Neural crest cell (in vitro differentiated cells): ENCODE measurements around the gene TSHZ1. TPM values are rescaled to one million over a fixed set of nuclear protein-coding genes. Genes with fewer than 3 reads are reported as not detected.

Source experiments
- DNase-seq: peaks from one replicate; pipeline ENCODE4 v3.0.0; 2021; ENCODE audit warnings: low read depth, mixed read lengths, low spot score
- H3K27ac Mint-ChIP-seq: one replicate; pipeline ENCODE4 v1.8.0; 2021; ENCODE audit warnings: mild to moderate bottlenecking, mixed read lengths; ENCODE audit not compliant: unreplicated experiment
- H3K27me3 Mint-ChIP-seq: 2 replicates; pipeline ENCODE4 v1.8.0; 2021; ENCODE audit warnings: low read depth, mild to moderate bottlenecking, mixed read lengths
- H3K36me3 Mint-ChIP-seq: 2 replicates; pipeline ENCODE4 v1.8.0; 2021; ENCODE audit warnings: low read depth, mild to moderate bottlenecking, mixed read lengths
- H3K4me1 Mint-ChIP-seq: 2 replicates; pipeline ENCODE4 v1.8.0; 2021; ENCODE audit warnings: mixed read lengths
- H3K4me3 Mint-ChIP-seq: one replicate; pipeline ENCODE4 v1.8.0; 2021; ENCODE audit warnings: mild to moderate bottlenecking, mixed read lengths
- H3K9me3 Mint-ChIP-seq: 2 replicates; pipeline ENCODE4 v1.8.0; 2021; ENCODE audit warnings: mixed read lengths
- total RNA-seq: library from RNA; stranded (reverse); gene quantifications from 2 replicates; pipeline ENCODE4 v1.2.1, GENCODE V29; 2021
- TF ChIP-seq, protein P1 (sequence below): fragments of 200-600 bp; sonication (generic); conservative IDR thresholded peaks from 2 replicates; pipeline ENCODE4 v1.5.0; 2021; ENCODE audit warnings: antibody characterized with exemption, mild to moderate bottlenecking

TSHZ1 gene
- total RNA-seq, 1 donor from 2014 or later: 6.9 TPM

DNA sequence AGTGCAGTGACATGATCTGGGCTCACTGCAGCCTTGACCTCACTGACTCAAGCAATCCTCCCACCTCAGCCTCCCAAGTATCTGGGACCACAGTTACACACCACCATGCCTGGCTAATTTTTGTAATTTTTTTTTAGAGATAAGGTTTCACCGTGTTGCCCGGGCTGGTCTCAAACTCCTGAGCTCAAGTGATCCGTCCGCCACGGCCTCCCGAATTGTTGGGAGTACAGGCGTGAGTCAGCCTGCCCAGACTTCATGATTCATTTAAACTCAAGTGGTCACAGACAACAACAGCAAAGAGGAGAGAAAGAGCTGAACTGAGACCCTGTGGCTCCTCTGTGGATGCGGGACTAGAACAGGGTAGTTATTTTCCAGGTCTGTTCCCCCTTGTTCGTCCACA lies 83.0 kb downstream of the TSHZ1 start:
- Mint-ChIP-seq H3K9me3 (no peaks in the 10 kb centered on the region), H3K4me3 (no peak overlapping the region), H3K27ac (no peak overlapping the region), H3K27me3 (peaks cover 5% of the 10 kb centered on the region), H3K36me3 (peaks cover 2% of the 10 kb centered on the region), H3K4me1 (peaks cover 24% of the 10 kb centered on the region)
- TF ChIP-seq, protein P1, sequence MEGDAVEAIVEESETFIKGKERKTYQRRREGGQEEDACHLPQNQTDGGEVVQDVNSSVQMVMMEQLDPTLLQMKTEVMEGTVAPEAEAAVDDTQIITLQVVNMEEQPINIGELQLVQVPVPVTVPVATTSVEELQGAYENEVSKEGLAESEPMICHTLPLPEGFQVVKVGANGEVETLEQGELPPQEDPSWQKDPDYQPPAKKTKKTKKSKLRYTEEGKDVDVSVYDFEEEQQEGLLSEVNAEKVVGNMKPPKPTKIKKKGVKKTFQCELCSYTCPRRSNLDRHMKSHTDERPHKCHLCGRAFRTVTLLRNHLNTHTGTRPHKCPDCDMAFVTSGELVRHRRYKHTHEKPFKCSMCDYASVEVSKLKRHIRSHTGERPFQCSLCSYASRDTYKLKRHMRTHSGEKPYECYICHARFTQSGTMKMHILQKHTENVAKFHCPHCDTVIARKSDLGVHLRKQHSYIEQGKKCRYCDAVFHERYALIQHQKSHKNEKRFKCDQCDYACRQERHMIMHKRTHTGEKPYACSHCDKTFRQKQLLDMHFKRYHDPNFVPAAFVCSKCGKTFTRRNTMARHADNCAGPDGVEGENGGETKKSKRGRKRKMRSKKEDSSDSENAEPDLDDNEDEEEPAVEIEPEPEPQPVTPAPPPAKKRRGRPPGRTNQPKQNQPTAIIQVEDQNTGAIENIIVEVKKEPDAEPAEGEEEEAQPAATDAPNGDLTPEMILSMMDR: no peak
- DNase-seq: no peak

DNA sequence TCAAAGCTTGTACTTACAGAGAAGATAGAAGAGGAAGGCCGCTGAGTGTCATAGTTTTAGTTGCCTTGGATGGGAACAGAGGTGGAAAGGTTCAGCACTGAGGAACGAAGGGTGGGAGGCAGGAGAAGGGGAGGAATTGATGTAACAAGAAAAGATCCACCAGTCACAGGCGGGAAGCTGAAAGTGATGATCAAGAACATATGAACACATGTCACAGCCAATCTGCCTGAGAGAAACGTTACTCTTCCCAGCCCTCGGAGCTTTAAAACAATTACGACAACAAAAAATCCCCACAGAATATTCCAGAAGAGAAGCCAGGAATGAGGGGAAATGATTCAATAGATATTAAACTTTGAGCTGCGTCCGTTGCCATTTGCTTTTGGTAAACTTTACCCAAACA lies 87.1 kb downstream of the TSHZ1 start:
- Mint-ChIP-seq H3K4me3 (no peak overlapping the region), H3K27me3 (peaks cover 5% of the 10 kb centered on the region), H3K4me1 (peaks cover 12% of the 10 kb centered on the region), H3K36me3 (no peaks in the 10 kb centered on the region), H3K9me3 (no peaks in the 10 kb centered on the region), H3K27ac (no peak overlapping the region)
- no peak for DNase-seq
- TF ChIP-seq, protein P1: no peak

DNA sequence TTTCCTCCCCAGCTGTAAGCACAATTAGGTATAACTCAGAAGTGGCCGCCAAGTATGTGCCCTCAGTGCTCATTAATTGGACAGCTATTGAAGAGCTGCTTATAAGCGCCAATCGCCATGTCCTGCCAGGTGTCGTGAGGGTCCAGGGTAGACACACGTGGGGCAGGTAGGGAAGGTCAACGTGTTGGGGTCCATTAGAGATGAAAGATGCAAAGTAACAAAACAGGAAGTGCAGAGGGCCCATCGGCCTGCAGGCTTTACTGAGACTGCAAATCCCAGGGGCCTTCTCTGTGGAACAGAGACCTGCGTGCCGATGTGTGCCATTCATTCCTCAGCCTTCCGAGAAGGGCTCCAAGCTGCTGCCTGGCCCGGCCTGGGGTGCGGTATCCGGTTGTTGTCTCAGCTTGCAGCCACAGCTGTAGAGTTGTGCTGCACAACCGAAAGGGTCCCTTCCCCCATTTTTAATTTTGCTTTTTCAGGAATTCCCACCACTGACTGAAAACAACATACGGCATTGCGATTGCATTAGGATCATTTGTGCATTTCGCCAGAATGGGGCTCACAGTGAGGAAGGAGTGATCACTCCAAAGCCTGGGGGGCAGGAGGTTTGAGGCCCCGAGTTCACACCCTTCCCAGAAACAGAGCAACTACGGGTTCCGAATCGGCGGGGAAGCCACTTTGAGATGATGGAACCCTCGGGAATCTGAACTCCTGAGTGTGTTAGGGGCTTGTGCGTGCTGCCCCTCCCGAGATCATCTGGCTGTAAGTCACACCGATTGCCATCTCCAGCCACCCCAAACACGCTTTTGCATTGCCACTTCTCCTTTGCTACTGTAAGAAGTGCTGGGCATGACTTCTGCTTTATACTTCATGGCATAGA lies 94.3 kb downstream of the TSHZ1 start:
- Mint-ChIP-seq H3K9me3 (peaks cover 6% of the 10 kb centered on the region), H3K4me3 (no peak overlapping the region), H3K27ac (no peak overlapping the region), H3K4me1 (no peaks in the 10 kb centered on the region), H3K27me3 (peaks cover 3% of the 10 kb centered on the region), H3K36me3 (peaks cover 2% of the 10 kb centered on the region)
- TF ChIP-seq, protein P1: no peak
- no peak for DNase-seq

DNA sequence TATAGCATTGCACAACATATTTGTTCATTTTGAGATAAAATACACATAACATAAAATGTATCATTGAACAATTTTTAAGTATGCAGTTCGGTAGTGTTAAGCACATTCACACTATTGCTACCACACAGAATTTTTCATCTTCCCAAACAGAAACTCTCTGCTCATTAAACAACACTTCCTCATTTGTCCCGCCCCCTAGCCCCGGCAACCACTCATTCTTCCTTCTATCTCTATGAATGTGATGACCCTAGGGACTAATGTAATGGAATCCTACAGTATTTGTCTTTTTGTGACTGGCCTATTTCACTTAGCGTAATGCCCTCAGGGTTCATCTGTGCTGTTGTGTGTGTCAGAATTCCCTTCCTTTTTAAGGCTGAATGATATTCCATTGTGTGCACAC lies 95.4 kb downstream of the TSHZ1 start:
- H3K9me3 Mint-ChIP-seq: peaks cover 11% of the 10 kb centered on the region
- H3K4me1 Mint-ChIP-seq: no peaks in the 10 kb centered on the region
- TF ChIP-seq, protein P1: no peak
- H3K36me3 Mint-ChIP-seq: peaks cover 2% of the 10 kb centered on the region
- no peak overlapping the region for H3K4me3 Mint-ChIP-seq
- H3K27ac Mint-ChIP-seq: no peak overlapping the region
- no peak for DNase-seq
- peaks cover 3% of the 10 kb centered on the region for H3K27me3 Mint-ChIP-seq

DNA sequence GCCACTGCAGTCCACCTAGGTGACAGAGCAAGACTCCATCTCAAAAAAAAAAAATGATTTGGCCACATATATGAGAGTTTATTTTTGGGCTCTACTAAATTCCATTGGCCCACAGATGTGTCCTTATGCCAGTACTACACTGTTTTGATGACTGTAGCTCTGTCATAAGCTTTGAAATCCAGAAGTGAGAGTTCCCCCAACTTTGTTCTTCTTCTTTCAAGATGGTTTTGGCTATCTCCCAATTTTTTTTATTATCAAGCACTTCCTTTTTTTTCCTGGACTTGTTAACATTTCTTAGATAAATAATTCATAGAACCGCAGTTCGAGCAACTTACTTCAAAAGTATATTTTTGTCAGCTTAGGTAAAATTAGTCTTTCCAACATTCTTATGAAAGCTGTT lies 96.9 kb downstream of the TSHZ1 start:
- H3K9me3 Mint-ChIP-seq: peaks cover 16% of the 10 kb centered on the region
- H3K36me3 Mint-ChIP-seq: peaks cover 2% of the 10 kb centered on the region
- no peak for DNase-seq
- TF ChIP-seq, protein P1: no peak
- no peak overlapping the region for H3K27ac Mint-ChIP-seq
- H3K4me1 Mint-ChIP-seq: no peaks in the 10 kb centered on the region
- peaks cover 3% of the 10 kb centered on the region for H3K27me3 Mint-ChIP-seq
- no peak overlapping the region for H3K4me3 Mint-ChIP-seq
